Thymus (tissue), 11 donors: ENCODE data around the gene TUBA3D. TPM values are rescaled to one million over a fixed set of nuclear protein-coding genes. Genes with fewer than 3 reads are reported as not detected.
"Not testable (repeated sequence)": the region's sequence is repeated elsewhere in the genome, so short reads cannot be mapped to it uniquely, and the experiment has no call there.

Experiments used
- DNase-seq, 9 donors: peaks; one replicate each; pipeline ENCODE4 v3.0.0-alpha.2; 2013; ENCODE audit warnings: low spot score in 9 of 9, low read depth in 6 of 9, missing footprints in 1 of 9
- H3K27ac ChIP-seq, 2 donors: one replicate each; pipeline ENCODE4 v1.5.1; 2013; ENCODE audit warnings: control low read depth in 1 of 2, low read depth in 1 of 2, low read length in 1 of 2, mild to moderate bottlenecking in 1 of 2, moderate library complexity in 1 of 2
- H3K27me3 ChIP-seq, 2 donors: one replicate each; pipeline ENCODE4 v1.5.1; 2013; ENCODE audit warnings: low read length in 1 of 2; ENCODE audit not compliant: control insufficient read depth in 2 of 2, insufficient read depth in 1 of 2
- H3K36me3 ChIP-seq, 2 donors: one replicate each; pipeline ENCODE4 v1.5.1; 2013; ENCODE audit warnings: low read length in 1 of 2, mild to moderate bottlenecking in 1 of 2, moderate library complexity in 1 of 2; ENCODE audit not compliant: control insufficient read depth in 2 of 2, insufficient read depth in 2 of 2
- H3K4me1 ChIP-seq, 2 donors: one replicate each; pipeline ENCODE4 v1.5.1; 2013; ENCODE audit warnings: low read length in 2 of 2; ENCODE audit not compliant: control insufficient read depth in 2 of 2, insufficient read depth in 2 of 2
- H3K4me3 ChIP-seq, 2 donors: one replicate each; pipeline ENCODE4 v1.5.1; 2013; ENCODE audit warnings: low read length in 2 of 2, control low read depth in 1 of 2, mild to moderate bottlenecking in 1 of 2
- H3K9me3 ChIP-seq, 2 donors: one replicate each; pipeline ENCODE4 v1.5.1; 2013; ENCODE audit warnings: low read length in 1 of 2, mild to moderate bottlenecking in 1 of 2; ENCODE audit not compliant: control insufficient read depth in 2 of 2, insufficient read depth in 1 of 2
- WGBS: extraction: QIAGEN DNeasy Blood & Tissue Kit; methylation state at CpG from one replicate; pipeline ENCODE4 v1.1.7; 2013; 5-methylcytosine and 5-hydroxymethylcytosine counted together
- polyA plus RNA-seq: library from polyadenylated mRNA; stranded (reverse); fragments of 200-250 nt; gene quantifications from one replicate; pipeline ENCODE4 v1.2.3, GENCODE V29; 2013
- total RNA-seq: library from RNA; stranded (reverse); fragments of 120-200 nt; gene quantifications from one replicate; pipeline ENCODE4 v1.2.4, GENCODE V29; 2013
- donor health status: healthy.

TUBA3D gene
- total and polyA plus RNA-seq, 2 donors: 0.05 to 4.1 TPM

GRCh38 chr2:131451265-131451949 is 24.5 kb upstream of the TUBA3D start:
- not testable (repeated sequence) for H3K4me3 ChIP-seq, H3K36me3 ChIP-seq, H3K9me3 ChIP-seq, H3K27me3 ChIP-seq, H3K27ac ChIP-seq, DNase-seq, H3K4me1 ChIP-seq
- 56% methylated on average over 7 of the region's 10 CpGs for WGBS

- H3K36me3 ChIP-seq, DNase-seq, H3K27me3 ChIP-seq, H3K4me3 ChIP-seq, H3K9me3 ChIP-seq, H3K4me1 ChIP-seq, H3K27ac ChIP-seq: not testable (repeated sequence)
- WGBS: 85% methylated on average over 1 of the region's 2 CpGs
Measured at GRCh38 chr2:131454914-131455313, 21.0 kb upstream of the TUBA3D start.

GRCh38 chr2:131467722-131468121 is 8.2 kb upstream of the TUBA3D start:
- H3K36me3 ChIP-seq, H3K4me1 ChIP-seq, H3K9me3 ChIP-seq, H3K27ac ChIP-seq, DNase-seq, H3K27me3 ChIP-seq, H3K4me3 ChIP-seq: not testable (repeated sequence)
- WGBS: 97% methylated on average over 10 of the region's 10 CpGs

GRCh38 chr2:131470944-131471343 is 5.0 kb upstream of the TUBA3D start:
- not testable (repeated sequence) for H3K4me3 ChIP-seq, H3K27me3 ChIP-seq, H3K9me3 ChIP-seq, H3K27ac ChIP-seq, H3K4me1 ChIP-seq, H3K36me3 ChIP-seq, DNase-seq
- 98% methylated on average over 3 of the region's 3 CpGs for WGBS

GRCh38 chr2:131471624-131472023 is 4.3 kb upstream of the TUBA3D start:
- 93% methylated on average over 5 of the region's 8 CpGs for WGBS
- DNase-seq: not testable (repeated sequence)

GRCh38 chr2:131473266-131473665 is 2.7 kb upstream of the TUBA3D start:
- not testable (repeated sequence) for H3K27me3 ChIP-seq, H3K36me3 ChIP-seq, H3K9me3 ChIP-seq, H3K4me1 ChIP-seq, DNase-seq, H3K27ac ChIP-seq, H3K4me3 ChIP-seq
- 98% methylated on average over 2 of the region's 2 CpGs for WGBS

More at GRCh38 chr2:131471624-131472023, 4.3 kb upstream of the TUBA3D start:
- H3K4me3 ChIP-seq, H3K4me1 ChIP-seq, H3K27me3 ChIP-seq, H3K36me3 ChIP-seq, H3K27ac ChIP-seq, H3K9me3 ChIP-seq: not testable (repeated sequence)

GRCh38 chr2:131476363-131476762 is 444 bp downstream of the TUBA3D start:
- H3K27me3 ChIP-seq, H3K4me1 ChIP-seq, H3K36me3 ChIP-seq, H3K4me3 ChIP-seq, DNase-seq, H3K27ac ChIP-seq, H3K9me3 ChIP-seq: not testable (repeated sequence)
- WGBS: 98% methylated on average over 25 of the region's 25 CpGs

- not testable (repeated sequence) for H3K4me1 ChIP-seq, H3K4me3 ChIP-seq, H3K27ac ChIP-seq, H3K27me3 ChIP-seq, DNase-seq, H3K36me3 ChIP-seq, H3K9me3 ChIP-seq
- WGBS: 97% methylated on average over 1 of the region's 1 CpG
Measured at GRCh38 chr2:131477227-131477626, 1.3 kb downstream of the TUBA3D start.

- not testable (repeated sequence) for H3K27me3 ChIP-seq, H3K9me3 ChIP-seq, H3K4me3 ChIP-seq, H3K27ac ChIP-seq, DNase-seq, H3K4me1 ChIP-seq
- peaks cover 0 to 11% of the 10 kb centered on the region in 2 donors for H3K36me3 ChIP-seq
- 98% methylated on average over 15 of the region's 18 CpGs for WGBS
Measured at GRCh38 chr2:131478074-131478849, 2.3 kb downstream of the TUBA3D start.
